ENCODE data around the gene GNLY.

The GNLY gene

DNA sequence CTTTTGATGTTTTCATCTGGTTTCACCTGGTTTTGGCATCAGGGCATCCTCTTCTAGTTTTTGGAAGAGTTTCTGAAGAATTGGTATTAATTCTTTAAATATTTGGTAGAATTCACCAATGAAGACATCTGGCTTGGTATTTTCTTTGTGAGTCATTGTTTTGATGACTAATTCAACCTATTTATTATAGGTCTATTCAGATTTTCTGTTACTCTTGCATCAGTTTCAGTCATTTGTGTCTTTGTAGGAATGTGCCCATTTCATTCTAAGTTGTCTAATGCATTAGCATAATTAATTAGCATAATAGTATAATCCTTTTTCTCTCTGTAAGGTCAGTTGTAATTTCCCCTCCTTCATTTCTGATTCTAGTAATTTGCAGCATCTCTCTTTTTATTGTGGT, 8.0 kb downstream of the GNLY start:
- Histone ChIP-seq H3K9me3 (ENCODE audit: control insufficient read depth, low read length) (no peaks in the 10 kb centered on the region), H3K36me3 (ENCODE audit: control insufficient read depth, insufficient read depth, low read length) (no peaks in the 10 kb centered on the region), H3K4me1 (ENCODE audit: control insufficient read depth, insufficient read depth, low read length, poor library complexity, severe bottlenecking) (peaks cover 23% of the 10 kb centered on the region), H3K27ac (ENCODE audit: low read depth, low read length, severe bottlenecking) (no peak overlapping the region), H3K4me3 (ENCODE audit: extremely low read depth, insufficient read depth, low read length, poor library complexity, severe bottlenecking) (no peak overlapping the region)

DNA sequence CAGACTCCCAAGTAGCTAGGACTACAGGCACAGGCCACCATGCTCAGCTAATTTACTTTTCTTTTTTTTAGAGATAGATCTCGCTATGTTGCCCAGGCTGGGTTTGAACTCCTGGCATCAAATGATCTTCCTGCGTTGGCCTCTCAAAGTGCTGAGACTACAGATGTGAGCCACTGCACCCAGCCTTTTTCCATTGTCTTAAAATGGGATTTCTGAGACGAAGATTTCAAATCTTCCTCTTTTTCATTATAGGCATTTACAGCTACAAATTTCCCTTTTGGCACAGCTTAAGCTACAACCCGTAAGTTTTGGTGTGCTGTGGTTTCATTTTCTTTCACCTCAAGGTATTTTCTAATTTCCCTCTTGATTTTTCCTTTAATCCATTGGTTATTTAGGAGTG, 8.6 kb downstream of the GNLY start:
- Histone ChIP-seq H3K4me1 (ENCODE audit: control insufficient read depth, insufficient read depth, low read length, poor library complexity, severe bottlenecking) (peaks cover 23% of the 10 kb centered on the region), H3K36me3 (ENCODE audit: control insufficient read depth, insufficient read depth, low read length) (no peaks in the 10 kb centered on the region), H3K4me3 (ENCODE audit: extremely low read depth, insufficient read depth, low read length, poor library complexity, severe bottlenecking) (no peak overlapping the region), H3K9me3 (ENCODE audit: control insufficient read depth, low read length) (no peaks in the 10 kb centered on the region), H3K27ac (ENCODE audit: low read depth, low read length, severe bottlenecking) (no peak overlapping the region)
- 84 to 97% methylated on average over 2 to 3 of the region's 4 CpGs for WGBS, 2 experiments (ENCODE audit: insufficient coverage in 2 of 2)

DNA sequence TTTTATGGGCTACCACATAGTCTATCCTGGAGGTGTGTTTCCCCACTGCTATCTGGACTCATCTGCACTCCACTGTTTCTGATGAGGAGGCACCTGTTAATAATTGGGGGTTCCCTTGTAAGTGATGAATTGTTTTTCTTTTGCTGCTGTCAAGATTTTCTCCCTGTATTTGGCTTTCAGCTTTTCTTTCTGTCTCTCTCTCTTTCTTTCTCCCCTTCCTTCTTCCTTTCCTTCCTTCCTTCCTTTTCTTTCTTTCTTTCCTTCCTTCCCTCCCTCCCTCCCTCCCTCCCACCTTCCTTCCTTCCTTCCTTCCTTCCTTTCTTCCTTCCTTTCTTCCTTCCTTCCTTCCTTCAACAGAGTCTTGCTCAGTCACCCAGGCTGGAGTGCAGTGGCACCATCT, 9.2 kb downstream of the GNLY start:
- H3K27ac ChIP-seq (ENCODE audit: low read depth, low read length, severe bottlenecking), result no peak overlapping the region
- H3K36me3 ChIP-seq (ENCODE audit: control insufficient read depth, insufficient read depth, low read length), result no peaks in the 10 kb centered on the region
- peaks cover 23% of the 10 kb centered on the region for H3K4me1 ChIP-seq (ENCODE audit: control insufficient read depth, insufficient read depth, low read length, poor library complexity, severe bottlenecking)
- H3K9me3 ChIP-seq (ENCODE audit: control insufficient read depth, low read length), result no peaks in the 10 kb centered on the region
- H3K4me3 ChIP-seq (ENCODE audit: extremely low read depth, insufficient read depth, low read length, poor library complexity, severe bottlenecking), result no peak overlapping the region

DNA sequence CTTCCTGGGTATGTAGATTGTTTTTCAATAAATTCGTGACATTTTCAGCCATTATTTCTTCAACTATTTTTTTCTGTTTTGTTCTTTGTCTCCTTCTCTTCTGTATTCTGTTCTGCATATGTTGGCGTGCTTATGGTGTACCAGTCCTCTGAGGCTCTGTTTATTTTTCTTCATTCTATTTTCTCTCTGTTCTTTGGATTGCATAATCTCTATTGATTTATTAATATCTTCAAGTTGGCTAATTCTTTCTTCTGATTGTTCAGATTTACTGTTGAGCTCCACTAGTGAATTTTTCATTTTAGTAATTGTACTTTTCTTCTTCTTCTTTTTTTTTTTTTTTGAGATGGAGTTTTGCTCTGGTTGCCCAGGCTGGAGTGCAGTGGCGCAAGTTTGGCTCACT, 9.9 kb downstream of the GNLY start:
- Histone ChIP-seq H3K4me1 (ENCODE audit: control insufficient read depth, insufficient read depth, low read length, poor library complexity, severe bottlenecking) (peaks cover 23% of the 10 kb centered on the region), H3K36me3 (ENCODE audit: control insufficient read depth, insufficient read depth, low read length) (no peaks in the 10 kb centered on the region), H3K4me3 (ENCODE audit: extremely low read depth, insufficient read depth, low read length, poor library complexity, severe bottlenecking) (no peak overlapping the region), H3K27ac (ENCODE audit: low read depth, low read length, severe bottlenecking) (no peak overlapping the region), H3K9me3 (ENCODE audit: control insufficient read depth, low read length) (no peaks in the 10 kb centered on the region)
- WGBS, 2 experiments (ENCODE audit: insufficient coverage in 2 of 2), result no CpG with 5 or more reads among the region's 3 CpGs

DNA sequence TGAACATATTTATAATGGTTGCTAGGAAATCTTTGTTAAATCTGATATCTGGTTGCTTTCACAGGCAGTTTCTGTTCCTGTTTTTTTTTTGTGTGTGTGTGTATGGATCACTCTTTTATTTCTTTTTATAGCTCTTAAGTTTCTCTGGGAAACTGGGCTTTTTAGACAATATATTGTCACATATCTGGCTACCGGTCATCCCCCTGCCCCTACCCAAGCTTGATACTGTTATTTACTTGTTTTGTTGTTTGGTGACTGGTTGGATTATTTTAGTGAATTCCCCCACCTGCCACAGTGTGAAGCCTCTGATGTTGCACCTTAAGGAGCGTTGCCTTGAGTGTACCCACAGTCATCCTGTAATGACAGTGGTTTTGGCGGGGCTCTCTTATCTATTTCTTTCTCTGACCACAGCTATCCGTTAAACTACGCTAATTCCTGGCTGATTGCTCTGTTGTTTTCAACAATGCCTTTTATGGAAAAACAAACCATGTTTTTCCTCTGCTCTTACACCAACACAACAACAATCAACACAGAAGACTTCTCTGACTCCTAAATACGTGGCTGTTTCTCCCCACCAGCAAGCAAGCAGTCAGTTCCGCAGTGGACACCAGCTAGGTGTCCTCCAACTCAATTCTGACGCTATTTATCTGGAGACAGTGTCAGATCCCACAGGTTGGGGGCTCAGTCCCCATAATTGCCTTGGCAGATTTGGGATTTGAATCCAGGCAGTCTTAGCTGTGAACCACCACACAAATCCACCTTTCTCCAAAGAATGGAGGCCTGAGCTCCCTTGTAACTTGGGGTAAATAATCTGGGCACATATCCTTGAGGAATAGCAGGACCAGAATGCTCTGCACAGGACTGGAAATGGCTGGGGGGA, 10.9 kb downstream of the GNLY start:
- 84 to 88% methylated on average over 7 of the region's 8 CpGs for WGBS, 2 experiments (ENCODE audit: insufficient coverage in 2 of 2)
- Histone ChIP-seq H3K27ac (ENCODE audit: low read depth, low read length, severe bottlenecking) (no peak overlapping the region), H3K9me3 (ENCODE audit: control insufficient read depth, low read length) (no peaks in the 10 kb centered on the region), H3K4me1 (ENCODE audit: control insufficient read depth, insufficient read depth, low read length, poor library complexity, severe bottlenecking) (peaks cover 27% of the 10 kb centered on the region), H3K36me3 (ENCODE audit: control insufficient read depth, insufficient read depth, low read length) (no peaks in the 10 kb centered on the region), H3K4me3 (ENCODE audit: extremely low read depth, insufficient read depth, low read length, poor library complexity, severe bottlenecking) (no peak overlapping the region)

DNA sequence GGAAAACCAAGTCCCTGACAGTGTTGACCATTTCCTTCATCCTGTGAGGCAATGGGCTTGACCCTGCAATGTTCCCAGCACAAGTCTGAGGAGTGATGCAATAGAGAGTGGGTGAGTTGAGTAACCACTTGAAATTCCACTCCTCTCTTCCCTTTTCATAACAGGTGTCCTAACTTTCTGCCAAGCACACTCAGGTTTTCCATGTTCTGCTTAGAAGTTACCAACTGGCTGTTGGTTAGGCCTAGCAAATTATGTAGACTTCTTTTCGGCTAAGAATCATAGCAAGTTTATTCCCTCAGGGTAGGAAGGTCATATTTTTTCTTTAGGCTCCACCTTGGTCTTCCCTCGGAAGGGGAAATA, 11.5 kb downstream of the GNLY start:
- WGBS, 2 experiments (ENCODE audit: insufficient coverage in 2 of 2), result 86 to 100% methylated on average over 1 of the region's 2 CpGs
- Histone ChIP-seq H3K4me1 (ENCODE audit: control insufficient read depth, insufficient read depth, low read length, poor library complexity, severe bottlenecking) (peaks cover 27% of the 10 kb centered on the region), H3K36me3 (ENCODE audit: control insufficient read depth, insufficient read depth, low read length) (no peaks in the 10 kb centered on the region), H3K27ac (ENCODE audit: low read depth, low read length, severe bottlenecking) (no peak overlapping the region), H3K9me3 (ENCODE audit: control insufficient read depth, low read length) (no peaks in the 10 kb centered on the region), H3K4me3 (ENCODE audit: extremely low read depth, insufficient read depth, low read length, poor library complexity, severe bottlenecking) (no peak overlapping the region)

DNA sequence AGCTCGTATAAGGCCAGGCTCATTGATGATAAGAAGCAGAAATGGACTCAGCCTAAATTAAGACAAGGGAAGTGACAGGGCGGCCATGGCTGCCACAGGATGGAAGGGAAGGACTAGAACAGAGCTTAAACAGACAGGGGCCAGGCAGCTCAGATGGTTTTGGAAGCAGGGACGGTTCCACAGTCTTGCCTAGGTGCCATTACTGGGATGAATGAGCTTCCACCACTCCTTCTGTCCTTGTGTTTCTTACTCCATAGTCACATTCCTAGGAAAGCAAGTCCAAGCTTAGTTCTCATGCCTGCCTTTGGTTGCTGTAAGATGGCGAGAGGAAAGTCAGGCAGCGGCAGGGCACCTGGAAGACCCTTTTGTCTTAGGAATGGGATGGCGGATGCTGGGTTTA, 11.9 kb downstream of the GNLY start:
- Histone ChIP-seq H3K36me3 (ENCODE audit: control insufficient read depth, insufficient read depth, low read length) (no peaks in the 10 kb centered on the region), H3K4me1 (ENCODE audit: control insufficient read depth, insufficient read depth, low read length, poor library complexity, severe bottlenecking) (peaks cover 27% of the 10 kb centered on the region), H3K27ac (ENCODE audit: low read depth, low read length, severe bottlenecking) (no peak overlapping the region), H3K4me3 (ENCODE audit: extremely low read depth, insufficient read depth, low read length, poor library complexity, severe bottlenecking) (no peak overlapping the region), H3K9me3 (ENCODE audit: control insufficient read depth, low read length) (no peaks in the 10 kb centered on the region)
- WGBS, 2 experiments (ENCODE audit: insufficient coverage in 2 of 2), result 80 to 95% methylated on average over 5 of the region's 6 CpGs

DNA sequence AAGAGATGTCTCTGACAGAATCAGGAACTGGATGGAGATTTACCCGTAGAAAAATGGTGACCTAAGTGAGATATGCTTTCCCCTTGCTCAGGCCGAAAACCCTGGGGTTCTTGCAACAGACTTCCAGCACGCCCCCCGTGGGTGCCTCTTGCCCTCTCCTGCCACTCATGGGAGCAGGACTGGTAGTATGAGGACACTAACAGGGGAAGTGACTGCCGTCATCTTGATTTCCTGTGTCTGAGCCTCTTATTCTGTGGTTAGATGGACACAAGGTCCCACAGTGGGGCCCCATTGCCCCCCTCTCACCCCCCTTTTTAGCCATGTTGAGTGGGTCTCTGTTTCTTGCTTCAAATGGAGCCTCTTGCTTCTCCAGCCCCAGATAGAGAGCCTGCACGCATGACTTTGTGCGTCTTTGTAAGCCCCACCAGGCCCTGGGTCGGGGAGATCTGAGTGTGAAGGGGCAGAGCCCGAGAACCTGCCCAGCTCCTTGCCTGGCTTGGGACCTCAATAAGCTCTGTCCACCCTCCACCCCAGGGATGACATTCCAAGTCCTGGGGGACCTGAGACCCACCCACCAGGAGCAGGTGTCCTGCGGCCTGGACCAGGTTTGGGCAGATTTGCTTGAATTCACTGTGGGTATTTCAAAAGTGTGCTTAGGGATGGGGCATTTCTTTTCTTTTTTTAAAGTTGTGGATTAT, 12.6 kb downstream of the GNLY start:
- Histone ChIP-seq H3K4me1 (ENCODE audit: control insufficient read depth, insufficient read depth, low read length, poor library complexity, severe bottlenecking) (peaks cover 21% of the 10 kb centered on the region), H3K4me3 (ENCODE audit: extremely low read depth, insufficient read depth, low read length, poor library complexity, severe bottlenecking) (no peak overlapping the region), H3K27ac (ENCODE audit: low read depth, low read length, severe bottlenecking) (no peak overlapping the region), H3K9me3 (ENCODE audit: control insufficient read depth, low read length) (no peaks in the 10 kb centered on the region), H3K36me3 (ENCODE audit: control insufficient read depth, insufficient read depth, low read length) (no peaks in the 10 kb centered on the region)
- 88 to 93% methylated on average over 9 of the region's 10 CpGs for WGBS, 2 experiments (ENCODE audit: insufficient coverage in 2 of 2)

DNA sequence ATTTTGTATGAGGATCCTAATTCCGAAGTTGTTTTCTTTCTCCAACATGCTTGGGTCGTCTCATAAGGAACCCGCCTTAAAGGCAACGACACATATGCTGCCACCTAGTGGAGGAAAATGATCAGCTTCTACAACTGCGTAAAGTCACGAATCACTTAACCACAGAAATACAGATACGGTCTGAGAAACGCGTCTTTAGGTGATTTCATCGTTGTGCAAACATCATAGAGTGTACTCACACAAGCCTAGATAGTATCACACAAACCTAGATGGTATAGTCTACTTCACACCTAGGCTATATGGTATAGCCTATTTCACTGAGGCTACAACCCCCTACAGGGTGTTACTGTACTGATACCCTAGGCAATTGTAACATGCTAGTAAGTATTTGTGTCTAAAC, 13.1 kb downstream of the GNLY start:
- 7 to 18% methylated on average over 6 to 10 of the region's 10 CpGs for WGBS, 2 experiments (ENCODE audit: insufficient coverage in 2 of 2)
- no peaks in the 10 kb centered on the region for H3K36me3 ChIP-seq (ENCODE audit: control insufficient read depth, insufficient read depth, low read length)
- H3K9me3 ChIP-seq (ENCODE audit: control insufficient read depth, low read length), result no peaks in the 10 kb centered on the region
- no peak overlapping the region for H3K4me3 ChIP-seq (ENCODE audit: extremely low read depth, insufficient read depth, low read length, poor library complexity, severe bottlenecking)
- H3K27ac ChIP-seq (ENCODE audit: low read depth, low read length, severe bottlenecking), result no peak overlapping the region
- peaks cover 17% of the 10 kb centered on the region for H3K4me1 ChIP-seq (ENCODE audit: control insufficient read depth, insufficient read depth, low read length, poor library complexity, severe bottlenecking)

DNA sequence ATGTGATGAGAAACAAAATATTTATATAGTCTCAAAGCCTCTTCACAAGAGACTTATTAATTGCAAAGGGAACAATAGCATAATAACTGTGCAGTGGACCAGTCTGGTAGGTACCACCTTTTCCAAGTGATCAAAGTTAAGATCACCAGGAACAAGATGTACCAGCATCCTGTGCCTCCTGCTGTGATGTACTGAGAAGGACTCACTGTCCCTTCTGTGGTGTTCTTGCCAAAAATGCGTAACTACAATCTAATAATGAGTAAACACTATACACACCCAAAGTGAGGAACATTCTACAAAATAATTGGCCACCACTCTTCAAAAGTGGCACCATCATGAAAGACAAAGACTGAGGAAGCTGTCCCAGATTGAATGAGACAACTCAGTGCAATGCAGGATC, 14.5 kb downstream of the GNLY start:
- H3K27ac ChIP-seq (ENCODE audit: low read depth, low read length, severe bottlenecking), result no peak overlapping the region
- peaks cover 17% of the 10 kb centered on the region for H3K4me1 ChIP-seq (ENCODE audit: control insufficient read depth, insufficient read depth, low read length, poor library complexity, severe bottlenecking)
- 100% methylated on average over 1 of the region's 1 CpG; no CpG with 5 or more reads in 1 of the 2 experiments for WGBS, 2 experiments (ENCODE audit: insufficient coverage in 2 of 2)
- H3K36me3 ChIP-seq (ENCODE audit: control insufficient read depth, insufficient read depth, low read length), result no peaks in the 10 kb centered on the region
- H3K9me3 ChIP-seq (ENCODE audit: control insufficient read depth, low read length), result no peaks in the 10 kb centered on the region
- no peak overlapping the region for H3K4me3 ChIP-seq (ENCODE audit: extremely low read depth, insufficient read depth, low read length, poor library complexity, severe bottlenecking)

DNA sequence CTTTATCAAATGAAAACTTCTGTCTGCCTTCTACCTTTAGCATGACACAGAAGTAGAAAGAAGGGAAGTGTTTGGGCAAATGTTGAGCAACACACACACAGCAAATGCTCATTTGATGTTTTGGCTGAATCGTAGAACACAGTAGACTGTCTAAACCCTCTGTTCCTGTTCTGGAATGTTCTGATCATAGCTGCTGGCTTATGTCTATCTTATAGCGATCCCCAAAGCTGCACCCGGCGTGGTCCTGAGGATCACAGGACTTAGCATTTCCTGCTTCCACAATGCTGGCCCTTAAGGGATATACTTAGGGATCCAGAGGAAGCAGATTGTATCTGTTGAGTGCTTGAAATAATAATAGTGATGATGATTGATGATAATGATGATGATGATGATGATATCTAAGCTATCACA, 15.2 kb downstream of the GNLY start:
- Histone ChIP-seq H3K27ac (ENCODE audit: low read depth, low read length, severe bottlenecking) (no peak overlapping the region), H3K4me3 (ENCODE audit: extremely low read depth, insufficient read depth, low read length, poor library complexity, severe bottlenecking) (no peak overlapping the region), H3K4me1 (ENCODE audit: control insufficient read depth, insufficient read depth, low read length, poor library complexity, severe bottlenecking) (peaks cover 17% of the 10 kb centered on the region), H3K9me3 (ENCODE audit: control insufficient read depth, low read length) (no peaks in the 10 kb centered on the region), H3K36me3 (ENCODE audit: control insufficient read depth, insufficient read depth, low read length) (no peaks in the 10 kb centered on the region)
- WGBS, 2 experiments (ENCODE audit: insufficient coverage in 2 of 2), result 92 to 93% methylated on average over 4 of the region's 4 CpGs
